T-helper 1 cell treated with Interleukin-12 subunit alpha and Interleukin-12 subunit beta and Interleukin-4 antibody, amounts not matched to agents 30 ng/mL and 1 ng/mL, for 36 hours (primary cell): ENCODE data around the gene TUBGCP3. TPM values are rescaled to one million over a fixed set of nuclear protein-coding genes. Genes with fewer than 3 reads are reported as not detected.
"Not testable (repeated sequence)": the region's sequence is repeated elsewhere in the genome, so short reads cannot be mapped to it uniquely, and the experiment has no call there.

Source experiments
- intact Hi-C: fragments of 100-400 bp; cut with micrococcal nuclease; formaldehyde crosslinking; loops from one replicate; pipeline ENCODE4 v1.15.1; 2024
- total RNA-seq: library from RNA; stranded (reverse); gene quantifications from 2 replicates; pipeline ENCODE4 v1.2.3, GENCODE V29; 2022

TUBGCP3 gene
- total RNA-seq, 1 donor from 2014 or later = 63.9 TPM

- intact Hi-C loops = no loop called here
These were observed 56.6 kb downstream of the TUBGCP3 start for GRCh38 chr13:112531263-112531794.

- intact Hi-C loops = no loop called here
These were observed 57.1 kb downstream of the TUBGCP3 start for GRCh38 chr13:112530861-112531260.

GRCh38 chr13:112529216-112529615 is 58.7 kb downstream of the TUBGCP3 start:
- intact Hi-C loops = no loop called here

- intact Hi-C loops = no loop called here
These were observed 61.7 kb downstream of the TUBGCP3 start for GRCh38 chr13:112526146-112526853.

GRCh38 chr13:112525356-112525945 is 62.5 kb downstream of the TUBGCP3 start:
- intact Hi-C loops = no loop called here

DNA sequence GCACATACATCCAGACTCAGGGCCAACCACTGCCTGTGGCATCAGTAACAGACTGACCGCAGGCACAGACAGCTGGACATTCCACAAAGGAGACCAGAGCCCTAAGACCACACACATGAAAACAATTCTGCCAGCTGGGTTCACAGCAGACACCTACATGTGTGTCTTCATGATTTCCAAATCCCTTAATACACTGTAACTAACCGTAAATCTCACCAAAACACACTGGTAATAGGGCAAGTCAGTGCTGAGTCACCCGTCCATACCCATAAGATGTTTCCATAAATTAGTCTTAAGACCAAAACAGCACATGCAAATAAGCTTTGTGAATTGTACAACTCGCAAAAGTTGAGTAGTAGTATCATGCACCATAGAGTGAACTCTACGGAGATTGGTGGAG is 65.4 kb downstream of the TUBGCP3 start:
- intact Hi-C loops = no loop called here

GRCh38 chr13:112521073-112521685 is 66.8 kb downstream of the TUBGCP3 start:
- intact Hi-C loops = no loop called here

DNA sequence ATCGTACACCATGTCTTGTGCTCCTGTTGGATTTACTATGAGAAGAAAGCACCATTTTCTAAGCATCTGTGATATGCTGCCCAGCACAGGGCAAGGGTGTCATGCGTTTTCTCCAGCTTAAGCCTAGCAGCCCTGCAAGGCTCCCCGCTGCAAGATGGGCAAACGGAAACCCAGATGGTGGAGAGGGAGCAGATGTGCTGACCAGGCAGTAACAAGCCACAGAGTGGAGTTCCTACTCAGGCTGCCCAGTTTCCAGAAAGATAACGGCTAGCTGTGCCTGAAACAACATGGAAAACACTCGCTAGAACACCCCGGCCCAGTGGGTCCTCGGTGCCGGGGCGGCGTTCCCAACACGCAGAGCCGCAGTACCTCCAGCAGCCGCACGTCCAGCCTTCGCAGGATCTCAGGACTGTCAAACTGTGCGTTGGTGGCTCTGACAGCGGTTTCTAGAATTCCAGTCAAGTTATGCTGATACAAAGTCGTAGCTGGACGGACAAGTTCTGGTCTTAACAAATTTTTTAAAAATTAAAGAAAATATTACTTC is 68.4 kb downstream of the TUBGCP3 start:
- intact Hi-C loops = no loop called here

GRCh38 chr13:112516218-112516617 is 71.7 kb downstream of the TUBGCP3 start:
- intact Hi-C loops = no loop called here

DNA sequence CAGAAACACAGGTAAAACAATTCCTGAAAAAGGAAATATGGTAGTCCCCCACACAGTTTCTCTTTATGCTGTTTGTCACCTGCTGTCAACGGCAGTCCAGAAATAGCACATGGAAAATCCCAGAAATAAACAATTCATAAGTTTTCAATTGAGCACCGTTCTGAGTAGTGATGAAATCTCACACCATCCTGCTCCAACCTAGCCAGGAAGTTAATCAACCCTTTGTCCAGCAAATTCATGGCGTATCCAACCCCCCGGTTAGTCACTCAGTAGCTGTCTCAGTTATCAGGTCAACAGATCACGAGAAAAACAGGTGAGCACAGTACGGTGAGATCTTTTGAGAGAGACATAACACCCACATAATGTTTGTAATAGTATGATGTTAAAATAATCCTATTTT is 74.2 kb downstream of the TUBGCP3 start:
- intact Hi-C loops = no loop called here

DNA sequence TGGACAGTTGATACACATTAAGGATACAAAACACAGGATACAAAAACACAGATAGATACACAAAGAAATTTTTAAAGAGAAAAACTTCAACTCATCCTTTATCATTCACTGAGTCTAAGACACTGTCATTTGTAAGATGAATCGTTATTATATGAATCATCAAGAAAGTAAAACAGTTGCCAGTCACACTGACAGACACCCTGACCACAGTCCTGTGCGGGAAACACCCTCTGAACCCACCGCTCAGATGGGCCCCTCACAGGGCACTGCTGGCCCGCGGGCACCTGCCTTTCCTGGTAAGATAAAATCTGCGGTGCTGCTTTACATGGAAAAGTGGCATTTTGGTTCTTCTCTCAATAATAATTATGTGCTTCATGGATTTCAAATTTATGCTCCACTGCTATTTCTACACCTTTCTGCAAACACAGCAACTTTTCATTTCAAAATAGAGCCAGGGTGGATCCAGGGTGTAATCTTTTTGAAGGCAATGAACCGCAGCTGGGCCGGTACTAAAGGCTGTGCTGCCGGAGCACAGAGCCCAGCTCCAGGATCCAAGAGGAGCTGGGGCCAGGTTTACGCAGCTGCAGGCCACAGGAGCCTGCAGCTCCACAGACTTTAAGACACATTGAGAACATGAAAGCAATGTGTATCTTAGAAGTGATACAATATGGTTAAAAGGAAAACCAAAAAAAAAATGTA is 76.8 kb downstream of the TUBGCP3 start:
- intact Hi-C loops = loop anchor here (2.0 kb wide), 1 partner anchor 96 kb away; no protein-coding TSS in a partner anchor

GRCh38 chr13:112510002-112510780 is 77.8 kb downstream of the TUBGCP3 start:
- intact Hi-C loops = loop anchor here (2.0 kb wide), 1 partner anchor 97 kb away; no protein-coding TSS in a partner anchor

DNA sequence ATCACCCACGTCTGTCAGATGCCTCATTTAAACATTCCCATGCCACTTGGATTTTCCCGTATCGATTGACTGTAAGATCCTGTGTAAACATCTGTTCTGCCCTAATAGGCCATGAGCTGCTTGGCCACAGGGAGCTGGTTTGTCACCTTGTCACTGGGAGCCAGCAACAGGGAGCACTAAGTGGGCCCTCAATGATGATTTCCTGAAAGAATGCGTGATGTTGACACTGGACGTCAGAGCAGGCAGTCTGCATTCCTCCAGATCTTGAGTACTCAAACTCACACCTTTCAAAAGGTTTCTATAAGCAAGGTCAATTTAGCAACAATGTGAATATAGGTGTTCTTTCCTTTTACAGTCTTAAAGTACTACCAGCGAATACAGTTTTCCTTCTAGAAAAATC is 78.8 kb downstream of the TUBGCP3 start:
- intact Hi-C loops = no loop called here

DNA sequence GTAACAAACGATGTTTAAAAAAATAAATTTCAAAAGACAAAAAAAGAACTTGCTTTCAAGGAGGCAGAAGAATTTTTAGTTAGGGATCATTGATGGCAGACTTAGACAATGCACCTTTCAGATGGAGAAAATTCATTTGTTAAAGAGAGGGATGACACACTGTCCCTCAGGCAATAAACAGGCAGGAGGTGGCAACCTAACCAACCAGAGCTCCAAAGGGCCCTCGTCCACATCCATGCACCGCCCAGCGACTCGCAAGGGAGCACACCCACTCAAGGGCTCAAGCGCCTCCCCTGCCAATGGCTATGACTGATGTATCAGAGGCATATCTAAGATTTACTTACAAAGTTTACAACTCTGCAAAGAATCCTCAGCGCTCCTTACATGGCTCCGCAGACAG is 81.9 kb downstream of the TUBGCP3 start:
- intact Hi-C loops = no loop called here

DNA sequence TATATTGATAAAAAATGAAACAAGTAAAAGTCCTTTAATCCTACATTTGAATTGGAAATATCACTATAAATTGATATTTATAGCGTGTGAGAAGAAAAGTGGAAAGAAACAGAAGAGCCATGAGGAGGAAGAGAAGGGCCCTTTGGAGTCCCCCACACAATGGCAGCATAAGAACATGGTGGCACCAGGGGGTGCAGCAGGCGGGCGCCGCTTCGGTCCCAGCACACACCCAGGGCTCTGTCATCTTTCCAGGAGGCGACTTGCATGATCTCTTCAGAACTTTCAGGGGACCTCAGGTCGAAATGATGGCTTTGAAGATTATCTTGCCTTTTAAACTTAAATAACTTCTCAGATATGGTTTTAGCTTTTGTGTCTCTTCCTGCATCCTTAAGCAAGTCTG is 91.8 kb downstream of the TUBGCP3 start:
- intact Hi-C loops = no loop called here

GRCh38 chr13:112495465-112495864 is 92.5 kb downstream of the TUBGCP3 start:
- intact Hi-C loops = no loop called here

- intact Hi-C loops = no loop called here
These were observed 98.8 kb downstream of the TUBGCP3 start for GRCh38 chr13:112489199-112489598.

DNA sequence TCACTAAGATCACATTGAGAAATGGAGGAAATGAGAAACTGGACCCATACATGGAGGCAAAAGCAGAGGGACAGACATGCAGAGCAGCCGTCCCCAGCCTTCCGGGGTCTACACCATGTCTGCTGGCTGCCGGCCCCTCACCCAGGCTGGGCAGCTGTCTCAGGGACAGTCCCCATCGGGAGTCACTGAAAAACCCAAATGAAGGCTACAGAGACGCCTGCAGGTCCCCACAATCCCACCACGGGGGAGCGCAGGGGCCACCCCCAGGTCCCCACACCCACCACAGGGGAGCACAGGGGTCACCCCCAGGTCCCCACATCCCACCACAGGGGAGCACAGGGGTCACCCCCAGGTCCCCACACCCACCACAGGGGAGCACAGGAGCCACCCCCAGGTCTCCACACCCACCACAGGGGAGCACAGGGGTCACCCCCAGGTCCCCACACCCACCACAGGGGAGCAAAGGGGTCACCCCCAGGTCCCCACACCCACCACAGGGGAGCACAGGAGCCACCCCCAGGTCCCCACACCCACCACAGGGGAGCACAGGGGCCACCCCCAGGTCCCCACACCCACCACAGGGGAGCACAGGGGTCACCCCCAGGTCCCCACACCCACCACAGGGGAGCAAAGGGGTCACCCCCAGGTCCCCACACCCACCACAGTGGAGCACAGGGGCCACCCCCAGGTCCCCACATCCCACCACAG is 99.5 kb downstream of the TUBGCP3 start:
- intact Hi-C loops = not testable (repeated sequence)

DNA sequence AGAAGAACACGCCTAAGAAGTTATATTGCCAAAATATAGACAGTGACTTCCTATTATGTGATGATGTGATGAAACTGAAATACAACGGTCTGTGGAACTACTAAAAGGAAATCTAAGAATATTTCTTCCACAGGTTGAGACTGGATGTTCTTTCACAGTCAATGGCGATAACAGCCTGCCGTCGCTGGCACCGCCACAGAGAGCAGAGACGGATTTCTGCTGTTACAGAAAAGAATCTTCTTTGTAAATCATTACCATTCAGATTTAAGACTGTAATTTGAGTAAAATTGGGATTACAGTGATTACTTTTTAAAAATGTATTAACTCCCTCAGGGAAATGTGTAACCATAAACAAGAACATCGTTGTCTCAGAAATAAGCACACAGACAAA is 100.8 kb downstream of the TUBGCP3 start:
- intact Hi-C loops = no loop called here
